PC-3 (cell line): ENCODE data around the gene PHYKPL. TPM values are rescaled to one million over a fixed set of nuclear protein-coding genes. Genes with fewer than 3 reads are reported as not detected.

Experiments
- ATAC-seq: fragments of 200-7000 bp; cut with Tn5 transposase; 2 replicates; pipeline ENCODE4 v1.9.1; 2020; ENCODE audit warnings: mild to moderate bottlenecking, moderate library complexity
- BruUV-seq: library from RNA; stranded (reverse); fragments of 400-500 nt; replicated peaks from 2 replicates; lab custom pipeline; 2021; lab: Mats Ljungman, UMichigan
- CTCF ChIA-PET: fragments of 300-600 bp; sonication (Branson Sonifier 250); formaldehyde crosslinking; loops from one replicate; lab custom pipeline; 2022; ENCODE audit warnings: antibody characterized with exemption; lab: Charles Lee
- POLR2A ChIA-PET: fragments of 300-600 bp; sonication (Branson Sonifier 250); formaldehyde crosslinking; loops from one replicate; lab custom pipeline; 2022; ENCODE audit warnings: antibody characterized with exemption; ENCODE audit not compliant: unreplicated experiment; lab: Charles Lee
- DNase-seq: peaks from one replicate; pipeline ENCODE4 v3.0.0-alpha.2; 2015
- H2AFZ ChIP-seq: fragments of 300-600 bp; sonication (generic); 2 replicates; pipeline ENCODE4 v1.6.0; 2016; ENCODE audit warnings: antibody characterized with exemption, low read length
- H3F3A ChIP-seq: fragments of 300-600 bp; sonication (generic); one replicate; pipeline ENCODE4 v1.6.0; 2017; ENCODE audit warnings: antibody characterized with exemption, low read length, control low read depth, mild to moderate bottlenecking; ENCODE audit not compliant: unreplicated experiment
- H3K27ac ChIP-seq: fragments of 300-600 bp; sonication (generic); 2 replicates; pipeline ENCODE4 v1.5.1; 2016; ENCODE audit warnings: mild to moderate bottlenecking, low read length
- H3K27me3 ChIP-seq: fragments of 300-600 bp; sonication (generic); 2 replicates; pipeline ENCODE4 v1.6.1; 2016; ENCODE audit warnings: low read length, mixed read lengths
- H3K36me3 ChIP-seq: fragments of 300-600 bp; sonication (generic); 2 replicates; pipeline ENCODE4 v1.6.1; 2016; ENCODE audit warnings: low read depth, mixed run types, low read length, mixed read lengths
- H3K4me1 ChIP-seq: fragments of 300-600 bp; sonication (generic); 2 replicates; pipeline ENCODE4 v1.5.1; 2016; ENCODE audit warnings: low read length; ENCODE audit not compliant: insufficient read depth
- H3K4me2 ChIP-seq: fragments of 300-600 bp; sonication (generic); 2 replicates; pipeline ENCODE4 v1.6.0; 2016; ENCODE audit warnings: low read length
- H3K4me3 ChIP-seq: fragments of 300-600 bp; sonication (generic); 2 replicates; pipeline ENCODE4 v1.5.1; 2016; ENCODE audit warnings: mild to moderate bottlenecking, low read length, mixed read lengths
- H3K79me2 ChIP-seq: fragments of 300-600 bp; sonication (generic); 2 replicates; pipeline ENCODE4 v1.6.1; 2017; ENCODE audit warnings: low read length, mixed read lengths
- H3K9ac ChIP-seq: fragments of 300-600 bp; sonication (generic); 2 replicates; pipeline ENCODE4 v1.6.0; 2016; ENCODE audit warnings: mild to moderate bottlenecking, low read length
- H3K9me2 ChIP-seq: fragments of 300-600 bp; sonication (generic); replicated peaks from 2 replicates; pipeline ENCODE4 v1.6.1; 2016; ENCODE audit warnings: mixed run types, low read length, mixed read lengths
- H3K9me3 ChIP-seq: fragments of 300-600 bp; sonication (generic); 2 replicates; pipeline ENCODE4 v1.6.1; 2016; ENCODE audit warnings: low read length, mixed read lengths
- H4K20me1 ChIP-seq: fragments of 300-600 bp; sonication (generic); 2 replicates; pipeline ENCODE4 v1.6.1; 2016; ENCODE audit warnings: low read length, mixed read lengths
- CTCF ChIP-seq: fragments of 300-600 bp; sonication (generic); conservative IDR thresholded peaks from 2 replicates; pipeline ENCODE4 v1.5.1; 2017; ENCODE audit warnings: antibody characterized with exemption, low read depth, mild to moderate bottlenecking, low read length
- EZH2 ChIP-seq: fragments of 300-600 bp; sonication (generic); IDR thresholded peaks from one replicate; pipeline ENCODE4 v1.6.1; 2017; ENCODE audit warnings: antibody characterized with exemption, mild to moderate bottlenecking, low read length; ENCODE audit not compliant: unreplicated experiment
- EZH2phosphoT487 ChIP-seq: fragments of 300-600 bp; sonication (generic); IDR thresholded peaks from 2 replicates; pipeline ENCODE4 v1.6.1; 2018; ENCODE audit warnings: mild to moderate bottlenecking, antibody characterized with exemption, low read length, borderline replicate concordance
- intact Hi-C: fragments of 100-400 bp; cut with micrococcal nuclease; formaldehyde crosslinking; loops from 2 replicates; pipeline ENCODE4 v1.9.0; 2023
- total RNA-seq: library from RNA; depleted of rRNA; stranded (reverse); fragments of >200 nt; gene quantifications from 2 replicates; pipeline ENCODE4 v1.2.3, GENCODE V29; 2014

PHYKPL gene
- total RNA-seq, 1 experiment from 2014 or later = 31.2 TPM

- ATAC-seq (no peak), DNase-seq (no peak)
- Histone ChIP-seq H2AFZ (no peak overlapping the region), H3K36me3 (no peaks in the 10 kb centered on the region), H4K20me1 (no peaks in the 10 kb centered on the region), H3K79me2 (no peaks in the 10 kb centered on the region), H3K9me2 (no peaks in the 10 kb centered on the region), H3F3A (no peaks in the 10 kb centered on the region), H3K4me3 (no peak overlapping the region), H3K9me3 (no peaks in the 10 kb centered on the region), H3K27me3 (no peaks in the 10 kb centered on the region), H3K9ac (no peak overlapping the region), H3K4me2 (no peak overlapping the region), H3K4me1 (peaks cover 4% of the 10 kb centered on the region; the same call in 1 of the 2 replicates), H3K27ac (no peak overlapping the region)
- POLR2A ChIA-PET = no interaction called here
- CTCF ChIA-PET = no interaction called here
- intact Hi-C loops = no loop called here
- TF ChIP-seq CTCF (no peak), EZH2phosphoT487 (no peak), EZH2 (no peak)
- no TSS peak for BruUV-seq
Observed at GRCh38 chr5:178242416-178242815, 9.8 kb upstream of the PHYKPL start.

GRCh38 chr5:178241688-178242231 lies 9.2 kb upstream of the PHYKPL start:
- Histone ChIP-seq H3K4me2 (no peak overlapping the region), H3K27ac (no peak overlapping the region), H2AFZ (no peak overlapping the region), H3K27me3 (no peaks in the 10 kb centered on the region), H3F3A (no peaks in the 10 kb centered on the region), H3K79me2 (no peaks in the 10 kb centered on the region), H3K4me1 (peaks cover 9% of the 10 kb centered on the region; the same call in 1 of the 2 replicates), H3K9ac (no peak overlapping the region), H4K20me1 (no peaks in the 10 kb centered on the region), H3K4me3 (no peak overlapping the region), H3K9me3 (no peaks in the 10 kb centered on the region), H3K36me3 (no peaks in the 10 kb centered on the region), H3K9me2 (no peaks in the 10 kb centered on the region)
- ATAC-seq = no peak
- ChIA-PET POLR2A (no interaction called here), CTCF (no interaction called here)
- BruUV-seq = no TSS peak
- intact Hi-C loops = no loop called here
- DNase-seq = no peak
- TF ChIP-seq EZH2 = no peak
- no peak for TF ChIP-seq EZH2phosphoT487
- TF ChIP-seq CTCF = no peak

- Histone ChIP-seq H3K27ac (no peak overlapping the region), H3K36me3 (no peaks in the 10 kb centered on the region), H2AFZ (no peak overlapping the region), H3K9me2 (no peaks in the 10 kb centered on the region), H3K4me3 (no peak overlapping the region), H3K79me2 (no peaks in the 10 kb centered on the region), H3K9ac (no peak overlapping the region), H3K4me2 (no peak overlapping the region), H3F3A (no peaks in the 10 kb centered on the region), H4K20me1 (no peaks in the 10 kb centered on the region), H3K4me1 (peaks cover 9% of the 10 kb centered on the region; the same call in 1 of the 2 replicates), H3K27me3 (no peaks in the 10 kb centered on the region), H3K9me3 (no peaks in the 10 kb centered on the region)
- intact Hi-C loops = no loop called here
- ATAC-seq (no peak), DNase-seq (no peak)
- CTCF ChIA-PET = no interaction called here
- POLR2A ChIA-PET = no interaction called here
- no TSS peak for BruUV-seq
- no peak for TF ChIP-seq CTCF
Observed at GRCh38 chr5:178241231-178241663, 8.6 kb upstream of the PHYKPL start.
